Left ventricle myocardium superior (tissue), 1 donor: ENCODE measurements around the gene GOLGA1. TPM values are rescaled to one million over a fixed set of nuclear protein-coding genes. Genes with fewer than 3 reads are reported as not detected.
"Not testable (repeated sequence)": the region's sequence is repeated elsewhere in the genome, so short reads cannot be mapped to it uniquely, and the experiment has no call there.

ENCODE experiments used
- ATAC-seq: fragments of 200-7000 bp; cut with Tn5 transposase; one replicate; pipeline ENCODE4 v1.9.1; 2020; ENCODE audit warnings: mild to moderate bottlenecking, moderate library complexity
- DNase-seq: peaks from one replicate; pipeline ENCODE4 v3.0.0-alpha.2; 2020
- intact Hi-C: fragments of 100-400 bp; cut with micrococcal nuclease; formaldehyde crosslinking; loops from one replicate; pipeline ENCODE4 v1.11.0; 2022
- total RNA-seq: library from RNA; stranded (reverse); fragmentation: NEBNext Ultra II Directional; extraction: Animal tissue kit (Norgen Biotek cat#: 25700); gene quantifications from one replicate; pipeline ENCODE4 v1.2.1, GENCODE V29; 2021
- donor health status: DM: no; HTN: yes; CAD: no; lungs with severe emphysema.

The GOLGA1 gene
- total RNA-seq, 1 donor from 2014 or later = 19.9 TPM

GRCh38 chr9:124846467-124846866 is 94.4 kb downstream of the GOLGA1 start:
- DNase-seq, ATAC-seq, intact Hi-C loops: not testable (repeated sequence)

GRCh38 chr9:124844291-124844690 is 96.6 kb downstream of the GOLGA1 start:
- intact Hi-C loops = no loop called here
- ATAC-seq = no peak
- DNase-seq = no peak

GRCh38 chr9:124843456-124844034 is 97.3 kb downstream of the GOLGA1 start:
- intact Hi-C loops = no loop called here
- ATAC-seq (no peak), DNase-seq (no peak)

- ATAC-seq = no peak
- no peak for DNase-seq
- intact Hi-C loops = no loop called here
Observed at GRCh38 chr9:124841075-124841821, 99.6 kb downstream of the GOLGA1 start.

- intact Hi-C loops = no loop called here
- DNase-seq (peak; percentile 30), ATAC-seq (peak; percentile 20)
Observed at GRCh38 chr9:124840300-124840833, 100.5 kb downstream of the GOLGA1 start.

GRCh38 chr9:124839612-124840299 is 101.1 kb downstream of the GOLGA1 start:
- intact Hi-C loops = no loop called here
- DNase-seq = no peak
- ATAC-seq = no peak

GRCh38 chr9:124838567-124839275 is 102.2 kb downstream of the GOLGA1 start:
- intact Hi-C loops, DNase-seq, ATAC-seq: not testable (repeated sequence)

GRCh38 chr9:124838132-124838531 is 102.8 kb downstream of the GOLGA1 start:
- ATAC-seq, intact Hi-C loops, DNase-seq: not testable (repeated sequence)

GRCh38 chr9:124835026-124835557 is 105.8 kb downstream of the GOLGA1 start:
- intact Hi-C loops = no loop called here
- ATAC-seq = peak; percentile 58
- DNase-seq = peak; percentile 93

- ATAC-seq = peak; percentile 10
- intact Hi-C loops = no loop called here
- DNase-seq = peak; percentile 47
Observed at GRCh38 chr9:124834591-124834990, 106.3 kb downstream of the GOLGA1 start.

GRCh38 chr9:124831642-124832364 is 109.1 kb downstream of the GOLGA1 start:
- intact Hi-C loops = no loop called here
- peak; percentile 88 for ATAC-seq
- peak; percentile 89 for DNase-seq

- DNase-seq (no peak), ATAC-seq (no peak)
- intact Hi-C loops = no loop called here
Observed at GRCh38 chr9:124830593-124830992, 110.3 kb downstream of the GOLGA1 start.

- intact Hi-C loops = no loop called here
- ATAC-seq = no peak
Observed at GRCh38 chr9:124829334-124829669, 111.6 kb downstream of the GOLGA1 start.

GRCh38 chr9:124828489-124829333 is 112.2 kb downstream of the GOLGA1 start:
- DNase-seq = no peak
- intact Hi-C loops = no loop called here
- ATAC-seq = no peak

More at GRCh38 chr9:124829334-124829669, 111.6 kb downstream of the GOLGA1 start:
- DNase-seq = no peak
